Caco-2 (cell line): ENCODE data around the gene PROZ. TPM values are rescaled to one million over a fixed set of nuclear protein-coding genes. Genes with fewer than 3 reads are reported as not detected.
A peak's percentile ranks its signal among the peaks of the same experiment; 100 is the strongest.

Source experiments
- BruUV-seq: library from RNA; stranded (reverse); fragments of 400-500 nt; replicated peaks from 2 replicates; lab custom pipeline; 2021; lab: Mats Ljungman, UMichigan
- CTCF ChIA-PET: fragments of 300-600 bp; sonication (Branson Sonifier 250); formaldehyde crosslinking; loops from one replicate; lab custom pipeline; 2022; ENCODE audit warnings: antibody characterized with exemption; lab: Charles Lee
- POLR2A ChIA-PET: fragments of 300-600 bp; sonication (Branson Sonifier 250); formaldehyde crosslinking; loops from one replicate; lab custom pipeline; 2022; ENCODE audit warnings: antibody characterized with exemption; lab: Charles Lee
- DNase-seq, 2 experiments: peaks; one replicate each; pipeline versions ENCODE4 v3.0.0 to v3.0.0-alpha.2; 2020 to 2022
- H3K27me3 ChIP-seq: replicated peaks from 2 replicates; pipeline ENCODE4 v1.6.0; 2011; ENCODE audit warnings: low read length; ENCODE audit not compliant: control insufficient read depth, insufficient read depth
- H3K36me3 ChIP-seq: 2 replicates; pipeline ENCODE4 v1.5.1; 2011; ENCODE audit warnings: low read length; ENCODE audit not compliant: control insufficient read depth, insufficient read depth
- H3K4me1 ChIP-seq: fragments of 250-450 bp; sonication (Bioruptor Pico); 2 replicates; pipeline ENCODE4 v1.5.1; 2020; ENCODE audit warnings: mild to moderate bottlenecking
- H3K4me3 ChIP-seq: 2 replicates; pipeline ENCODE4 v1.5.1; 2011; ENCODE audit warnings: low read depth, mild to moderate bottlenecking, control low read depth, low read length
- H3K9me3 ChIP-seq: fragments of 250-450 bp; sonication (Bioruptor Pico); 2 replicates; pipeline ENCODE4 v1.5.1; 2020; ENCODE audit warnings: mild to moderate bottlenecking, moderate library complexity
- H3K27ac Mint-ChIP-seq: one replicate; pipeline ENCODE4 v1.8.0; 2022; ENCODE audit warnings: mixed read lengths; ENCODE audit not compliant: unreplicated experiment
- H3K27me3 Mint-ChIP-seq: one replicate; pipeline ENCODE4 v1.8.0; 2022; ENCODE audit warnings: mixed read lengths; ENCODE audit not compliant: insufficient read depth, unreplicated experiment
- H3K36me3 Mint-ChIP-seq: one replicate; pipeline ENCODE4 v1.8.0; 2022; ENCODE audit warnings: mild to moderate bottlenecking, mixed read lengths; ENCODE audit not compliant: insufficient read depth, unreplicated experiment
- H3K4me1 Mint-ChIP-seq: one replicate; pipeline ENCODE4 v1.8.0; 2022; ENCODE audit warnings: low read depth, mixed read lengths; ENCODE audit not compliant: unreplicated experiment
- H3K4me3 Mint-ChIP-seq: one replicate; pipeline ENCODE4 v1.8.0; 2022; ENCODE audit warnings: mild to moderate bottlenecking, moderate library complexity, mixed read lengths; ENCODE audit not compliant: unreplicated experiment
- H3K9me3 Mint-ChIP-seq: one replicate; pipeline ENCODE4 v1.8.0; 2022; ENCODE audit warnings: mixed read lengths; ENCODE audit not compliant: unreplicated experiment
- intact Hi-C: fragments of 100-400 bp; cut with micrococcal nuclease; formaldehyde crosslinking; loops from one replicate; pipeline ENCODE4 v1.10.0; 2022; ENCODE audit not compliant: unreplicated experiment
- total RNA-seq: library from RNA; stranded (reverse); gene quantifications from 2 replicates; pipeline ENCODE4 v1.2.3, GENCODE V29; 2022
- TF ChIP-seq, protein P1 (sequence below), 2 experiments: fragments of 200-600 bp in 1 of 2; IDR thresholded peaks; 1 replicate in 1 of 2; 2 replicates in 1 of 2; pipeline versions ENCODE4 v1.5.1 to v1.8.0; 2011 to 2022; ENCODE audit warnings: antibody characterized with exemption in 1 of 2, control low read depth in 1 of 2, inconsistent platforms in 1 of 2, low read depth in 1 of 2, low read length in 1 of 2, mild to moderate bottlenecking in 1 of 2, moderate library complexity in 1 of 2; ENCODE audit not compliant: insufficient read depth in 1 of 2, severe bottlenecking in 1 of 2, unreplicated experiment in 1 of 2

PROZ gene
- total RNA-seq, 1 experiment from 2014 or later, result not detected

DNA sequence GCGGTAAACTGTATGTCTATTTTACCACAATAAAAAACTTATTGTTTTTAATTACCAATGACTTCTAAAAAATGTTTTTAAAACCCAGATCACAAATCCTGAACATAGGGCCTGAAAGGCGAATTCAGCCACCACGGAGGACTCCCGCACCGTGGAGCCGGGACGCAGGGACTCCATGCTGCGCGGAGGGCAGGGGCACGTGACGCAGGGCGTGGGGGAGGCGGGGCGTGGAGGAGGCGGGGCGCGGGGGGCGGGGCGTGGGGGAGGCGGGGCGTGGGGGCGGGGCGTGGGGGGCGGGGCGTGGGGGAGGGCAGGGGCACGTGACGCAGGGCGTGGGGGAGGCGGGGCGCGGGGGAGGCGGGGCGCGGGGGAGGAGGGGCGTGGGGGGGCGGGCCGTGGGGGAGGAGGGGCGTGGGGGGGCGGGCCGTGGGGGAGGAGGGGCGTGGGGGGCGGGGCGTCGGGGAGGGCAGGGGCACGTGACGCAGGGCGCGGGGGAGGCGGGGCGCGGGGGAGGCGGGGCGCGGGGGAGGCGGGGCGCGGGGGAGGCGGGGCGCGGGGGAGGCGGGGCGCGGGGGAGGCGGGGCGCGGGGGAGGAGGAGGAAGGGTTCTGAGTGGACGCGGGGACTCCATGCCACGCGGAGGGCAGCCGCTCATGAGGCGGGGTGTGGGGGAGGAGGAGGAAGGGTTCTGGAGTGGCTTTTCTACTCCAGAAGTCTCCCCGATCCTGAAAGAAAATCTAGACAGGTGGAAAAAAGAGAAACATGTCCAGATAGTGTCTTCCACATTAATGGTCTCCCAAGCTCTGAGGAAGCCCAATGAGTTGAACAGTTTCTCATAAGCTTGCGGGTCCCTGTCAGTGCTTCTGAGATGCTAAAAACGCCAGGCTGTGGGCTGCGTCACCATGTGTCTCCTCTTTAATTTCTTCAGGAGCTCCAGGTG, 4.4 kb upstream of the PROZ start:
- ChIA-PET CTCF (interaction anchor here (0.6 kb wide), 1 partner anchor 211 kb away, joined by 3 read pairs; no protein-coding TSS in a partner anchor), POLR2A (no interaction called here)
- TF ChIP-seq, protein P1, sequence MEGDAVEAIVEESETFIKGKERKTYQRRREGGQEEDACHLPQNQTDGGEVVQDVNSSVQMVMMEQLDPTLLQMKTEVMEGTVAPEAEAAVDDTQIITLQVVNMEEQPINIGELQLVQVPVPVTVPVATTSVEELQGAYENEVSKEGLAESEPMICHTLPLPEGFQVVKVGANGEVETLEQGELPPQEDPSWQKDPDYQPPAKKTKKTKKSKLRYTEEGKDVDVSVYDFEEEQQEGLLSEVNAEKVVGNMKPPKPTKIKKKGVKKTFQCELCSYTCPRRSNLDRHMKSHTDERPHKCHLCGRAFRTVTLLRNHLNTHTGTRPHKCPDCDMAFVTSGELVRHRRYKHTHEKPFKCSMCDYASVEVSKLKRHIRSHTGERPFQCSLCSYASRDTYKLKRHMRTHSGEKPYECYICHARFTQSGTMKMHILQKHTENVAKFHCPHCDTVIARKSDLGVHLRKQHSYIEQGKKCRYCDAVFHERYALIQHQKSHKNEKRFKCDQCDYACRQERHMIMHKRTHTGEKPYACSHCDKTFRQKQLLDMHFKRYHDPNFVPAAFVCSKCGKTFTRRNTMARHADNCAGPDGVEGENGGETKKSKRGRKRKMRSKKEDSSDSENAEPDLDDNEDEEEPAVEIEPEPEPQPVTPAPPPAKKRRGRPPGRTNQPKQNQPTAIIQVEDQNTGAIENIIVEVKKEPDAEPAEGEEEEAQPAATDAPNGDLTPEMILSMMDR (IDR thresholded peaks at IDR 0.05; ENCODE audit: insufficient read depth in 1 of 2, low read depth in 1 of 2, low read length in 1 of 2, severe bottlenecking in 1 of 2, unreplicated experiment in 1 of 2), result peak in 1 of 2 experiments; percentile 1
- peaks cover 24% of the 10 kb centered on the region for H3K4me1 Mint-ChIP-seq
- Histone ChIP-seq H3K4me3 (peak overlapping the region; percentile 33), H3K27me3 (no peaks in the 10 kb centered on the region), H3K36me3 (no peaks in the 10 kb centered on the region; the same call in 1 of the 2 replicates), H3K4me1 (peaks cover 21% of the 10 kb centered on the region), H3K9me3 (0 out of 2 replicates have a peak, but pooled peaks cover 2% of the 10 kb centered on the region)
- peak; percentile 83 to 85 for DNase-seq
- no peaks in the 10 kb centered on the region for H3K27me3 Mint-ChIP-seq
- peaks cover 9% of the 10 kb centered on the region for H3K9me3 Mint-ChIP-seq
- H3K4me3 Mint-ChIP-seq, result peak overlapping the region; percentile 71
- BruUV-seq, result TSS peak; percentile 81
- peaks cover 5% of the 10 kb centered on the region for H3K36me3 Mint-ChIP-seq
- peak overlapping the region; percentile 77 for H3K27ac Mint-ChIP-seq
- intact Hi-C loops, result no loop called here

DNA sequence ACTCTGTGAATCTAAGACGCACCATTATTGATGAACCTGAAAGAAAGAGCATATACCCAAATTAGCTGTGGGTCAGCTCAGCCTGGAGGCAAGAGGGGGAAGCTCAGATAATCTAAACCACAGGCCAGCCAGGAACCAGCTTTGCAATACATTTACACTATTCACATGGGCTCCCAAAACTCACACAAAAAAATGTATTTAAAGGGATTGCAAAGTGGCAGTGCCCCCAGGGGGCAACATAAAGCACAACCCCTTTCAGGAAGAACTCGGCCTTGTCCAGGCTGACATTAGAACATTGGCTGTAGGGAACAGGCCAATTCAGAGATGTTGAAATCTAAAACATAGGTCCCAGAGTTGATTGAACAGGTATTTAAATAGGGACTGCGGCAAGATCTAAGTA, 3.2 kb upstream of the PROZ start:
- BruUV-seq, result no TSS peak
- POLR2A ChIA-PET, result no interaction called here

More for the DNA sequence above, 3.2 kb upstream of the PROZ start:
- H3K4me1 ChIP-seq, result peaks cover 21% of the 10 kb centered on the region
- H3K36me3 ChIP-seq, result no peaks in the 10 kb centered on the region
- H3K9me3 ChIP-seq, result 0 out of 2 replicates have a peak, but pooled peaks cover 2% of the 10 kb centered on the region
- intact Hi-C loops, result no loop called here
- peak overlapping the region; percentile 71 for H3K4me3 Mint-ChIP-seq
- TF ChIP-seq, protein P1 (IDR thresholded peaks at IDR 0.05; ENCODE audit: insufficient read depth in 1 of 2, low read depth in 1 of 2, low read length in 1 of 2, severe bottlenecking in 1 of 2, unreplicated experiment in 1 of 2), result no peak
- no peak overlapping the region for H3K27ac Mint-ChIP-seq
- H3K36me3 Mint-ChIP-seq, result peaks cover 5% of the 10 kb centered on the region
- H3K27me3 ChIP-seq, result no peaks in the 10 kb centered on the region
- peaks cover 24% of the 10 kb centered on the region for H3K4me1 Mint-ChIP-seq
- no peak overlapping the region for H3K4me3 ChIP-seq
- H3K9me3 Mint-ChIP-seq, result peaks cover 9% of the 10 kb centered on the region
- CTCF ChIA-PET, result no interaction called here
- no peaks in the 10 kb centered on the region for H3K27me3 Mint-ChIP-seq
- DNase-seq, result no peak
